BE2C (cell line): ENCODE results near the gene METTL9.
"Not testable (repeated sequence)": the region's sequence is repeated elsewhere in the genome, so short reads cannot be mapped to it uniquely, and the experiment has no call there.

Experiments
- DNase-seq: peaks from one replicate; pipeline ENCODE4 v3.0.0-alpha.2; 2020
- H3K27me3 ChIP-seq: fragments of 250-450 bp; sonication (Bioruptor Pico); 2 replicates; pipeline ENCODE4 v1.5.1; 2020; ENCODE audit warnings: mild to moderate bottlenecking
- H3K36me3 ChIP-seq: fragments of 250-450 bp; sonication (Bioruptor Pico); 2 replicates; pipeline ENCODE4 v1.5.1; 2020; ENCODE audit warnings: mild to moderate bottlenecking
- H3K4me1 ChIP-seq: fragments of 250-450 bp; sonication (Bioruptor Pico); 2 replicates; pipeline ENCODE4 v1.5.1; 2020
- H3K4me3 ChIP-seq: 2 replicates; pipeline ENCODE4 v1.5.1; 2011; ENCODE audit warnings: low read depth, low read length
- H3K9me3 ChIP-seq: fragments of 250-450 bp; sonication (Bioruptor Pico); 2 replicates; pipeline ENCODE4 v1.5.1; 2020
- TF ChIP-seq, protein P1 (sequence below): IDR thresholded peaks from 2 replicates; pipeline ENCODE4 v1.5.1; 2012; ENCODE audit warnings: mild to moderate bottlenecking, low read depth, low read length

Gene METTL9

DNA sequence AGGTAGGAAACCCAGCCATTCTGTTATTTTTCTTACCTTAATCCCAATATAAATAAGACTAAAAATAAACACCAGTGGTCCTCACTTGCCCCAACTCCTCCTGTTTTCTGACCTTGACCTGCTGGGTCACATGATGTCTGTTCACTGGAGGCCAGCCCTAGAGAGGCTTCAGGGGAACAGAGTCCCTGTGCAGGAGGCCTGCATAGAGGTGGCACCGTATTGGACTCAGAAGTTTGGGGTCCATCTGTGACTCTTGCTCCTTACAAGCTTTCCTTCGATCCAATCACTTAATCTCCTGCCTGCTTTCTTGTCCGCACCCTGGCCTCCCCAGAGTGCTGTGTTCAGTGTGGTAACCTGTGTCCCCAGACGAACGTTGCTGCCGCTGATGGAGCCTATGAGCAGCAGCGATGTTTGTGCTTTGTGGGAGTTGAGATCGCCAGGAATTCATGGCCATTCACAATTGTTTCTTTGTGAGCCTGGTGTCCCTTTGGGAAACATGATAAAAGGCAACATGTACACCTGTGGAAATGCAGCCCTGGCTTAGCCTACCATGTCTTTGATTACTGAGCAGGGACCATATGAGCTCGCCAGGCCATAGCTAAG, 48.3 kb downstream of the METTL9 start:
- no peaks in the 10 kb centered on the region; the same call in none of the 2 replicates for H3K36me3 ChIP-seq
- DNase-seq, result no peak
- no peaks in the 10 kb centered on the region for H3K9me3 ChIP-seq
- no peaks in the 10 kb centered on the region for H3K27me3 ChIP-seq
- TF ChIP-seq, protein P1, sequence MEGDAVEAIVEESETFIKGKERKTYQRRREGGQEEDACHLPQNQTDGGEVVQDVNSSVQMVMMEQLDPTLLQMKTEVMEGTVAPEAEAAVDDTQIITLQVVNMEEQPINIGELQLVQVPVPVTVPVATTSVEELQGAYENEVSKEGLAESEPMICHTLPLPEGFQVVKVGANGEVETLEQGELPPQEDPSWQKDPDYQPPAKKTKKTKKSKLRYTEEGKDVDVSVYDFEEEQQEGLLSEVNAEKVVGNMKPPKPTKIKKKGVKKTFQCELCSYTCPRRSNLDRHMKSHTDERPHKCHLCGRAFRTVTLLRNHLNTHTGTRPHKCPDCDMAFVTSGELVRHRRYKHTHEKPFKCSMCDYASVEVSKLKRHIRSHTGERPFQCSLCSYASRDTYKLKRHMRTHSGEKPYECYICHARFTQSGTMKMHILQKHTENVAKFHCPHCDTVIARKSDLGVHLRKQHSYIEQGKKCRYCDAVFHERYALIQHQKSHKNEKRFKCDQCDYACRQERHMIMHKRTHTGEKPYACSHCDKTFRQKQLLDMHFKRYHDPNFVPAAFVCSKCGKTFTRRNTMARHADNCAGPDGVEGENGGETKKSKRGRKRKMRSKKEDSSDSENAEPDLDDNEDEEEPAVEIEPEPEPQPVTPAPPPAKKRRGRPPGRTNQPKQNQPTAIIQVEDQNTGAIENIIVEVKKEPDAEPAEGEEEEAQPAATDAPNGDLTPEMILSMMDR, result no peak
- no peak overlapping the region for H3K4me3 ChIP-seq
- no peaks in the 10 kb centered on the region for H3K4me1 ChIP-seq

DNA sequence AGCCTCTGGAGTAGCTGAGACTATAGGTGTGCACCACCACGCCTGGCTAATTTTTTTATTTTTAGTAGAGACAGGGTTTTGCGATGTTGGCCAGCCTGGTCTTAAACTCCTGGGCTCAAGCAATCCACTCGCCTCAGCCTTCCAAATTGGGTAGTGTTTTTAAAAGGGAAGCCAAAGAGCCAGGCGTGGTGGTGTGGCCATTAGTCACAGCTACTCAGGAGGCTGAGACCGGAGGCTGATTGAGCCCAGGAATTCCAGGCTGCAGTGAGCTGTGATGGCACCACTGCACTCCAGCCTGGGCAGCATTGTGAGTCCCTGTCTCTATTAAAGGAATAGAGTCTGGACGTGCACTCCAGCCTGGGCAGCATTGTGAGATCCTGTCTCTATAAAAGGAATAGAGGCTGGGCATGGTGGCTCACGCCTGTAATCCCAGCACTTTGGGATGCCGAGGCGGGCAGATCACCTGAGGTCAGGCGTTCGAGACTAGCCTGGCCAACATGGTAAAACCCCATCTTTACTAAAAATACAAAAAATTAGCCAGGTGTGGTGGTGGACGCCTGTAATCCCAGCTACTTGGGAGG, 50.5 kb downstream of the METTL9 start:
- H3K4me1 ChIP-seq, H3K27me3 ChIP-seq, H3K9me3 ChIP-seq, H3K4me3 ChIP-seq, DNase-seq, H3K36me3 ChIP-seq: not testable (repeated sequence)

DNA sequence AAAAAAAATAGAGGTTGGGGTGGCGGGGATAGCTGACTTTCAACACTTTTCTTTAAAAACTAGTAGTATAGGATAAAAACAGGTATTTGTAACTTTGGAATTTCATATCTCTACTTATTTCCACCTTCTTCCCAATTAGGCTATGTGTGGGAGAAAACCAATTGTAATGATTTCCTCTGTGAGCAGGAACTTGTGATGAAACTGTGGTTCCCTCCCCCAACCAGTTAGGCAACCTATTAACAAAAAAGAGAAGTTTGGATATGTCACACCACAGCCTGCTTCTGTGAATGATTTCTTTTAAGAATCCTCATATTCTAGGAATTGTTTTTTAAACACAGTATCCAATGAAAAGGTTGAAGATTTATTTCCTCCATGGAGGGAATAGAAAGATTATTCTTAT, 51.1 kb downstream of the METTL9 start:
- H3K9me3 ChIP-seq, result no peaks in the 10 kb centered on the region
- no peak overlapping the region for H3K4me3 ChIP-seq
- TF ChIP-seq, protein P1, result no peak
- H3K36me3 ChIP-seq, result peaks cover 3% of the 10 kb centered on the region
- DNase-seq, result no peak
- H3K4me1 ChIP-seq, result no peaks in the 10 kb centered on the region
- H3K27me3 ChIP-seq, result no peaks in the 10 kb centered on the region

DNA sequence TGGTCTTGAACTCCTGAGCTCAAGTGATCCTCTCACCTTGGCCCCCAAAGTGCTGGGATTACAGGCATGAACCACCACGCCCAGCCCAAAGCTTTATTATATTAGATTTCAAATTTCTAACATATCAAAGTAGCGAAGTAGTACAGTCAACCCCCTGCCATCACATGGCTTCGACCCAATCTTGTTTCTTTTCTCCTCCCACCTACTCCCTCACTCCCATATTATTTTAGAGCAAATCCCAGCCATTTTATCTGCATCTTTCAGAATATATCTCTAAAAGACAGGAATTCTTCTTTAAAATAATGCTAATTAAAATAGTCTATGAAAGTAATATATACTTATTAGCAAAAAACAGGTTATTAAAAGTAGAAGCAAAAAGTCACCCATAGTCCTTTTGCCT, 52.1 kb downstream of the METTL9 start:
- Histone ChIP-seq H3K36me3 (peaks cover 7% of the 10 kb centered on the region), H3K4me3 (no peak overlapping the region), H3K27me3 (no peaks in the 10 kb centered on the region), H3K4me1 (no peaks in the 10 kb centered on the region; the same call in 1 of the 2 replicates), H3K9me3 (no peaks in the 10 kb centered on the region)
- no peak for DNase-seq
- TF ChIP-seq, protein P1, result no peak

DNA sequence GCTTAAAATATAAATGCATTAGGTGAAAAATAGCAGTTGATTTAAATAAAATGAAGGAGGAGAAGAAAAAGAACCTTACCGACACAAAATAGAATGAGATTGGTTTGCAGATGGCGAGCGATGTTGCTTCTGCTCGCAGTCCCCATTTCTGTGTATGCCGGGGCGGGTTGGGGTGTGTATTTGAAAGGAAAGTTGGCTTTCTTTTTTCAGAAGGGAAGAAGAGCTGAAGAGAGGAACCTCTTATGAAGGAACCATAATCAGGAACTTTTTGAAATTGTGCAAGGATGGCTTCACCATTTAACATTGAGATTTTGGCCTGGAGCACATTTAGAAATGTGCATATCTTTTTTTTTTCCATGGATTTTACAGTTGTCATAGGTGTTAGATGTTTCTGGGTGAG, 53.1 kb downstream of the METTL9 start, which contains the start of gene IGSF6:
IGSF6 (minus strand) TSS at position 156 of the 400 bp plus-strand sequence; CDS start at position 146, 10 bp downstream.
- TF ChIP-seq, protein P1, result no peak
- DNase-seq, result no peak
- Histone ChIP-seq H3K4me1 (no peaks in the 10 kb centered on the region; the same call in 1 of the 2 replicates), H3K9me3 (no peaks in the 10 kb centered on the region), H3K4me3 (no peak within 1 kb of the TSS), H3K36me3 (peaks cover 8% of the 10 kb centered on the region), H3K27me3 (no peaks in the 10 kb centered on the region)

DNA sequence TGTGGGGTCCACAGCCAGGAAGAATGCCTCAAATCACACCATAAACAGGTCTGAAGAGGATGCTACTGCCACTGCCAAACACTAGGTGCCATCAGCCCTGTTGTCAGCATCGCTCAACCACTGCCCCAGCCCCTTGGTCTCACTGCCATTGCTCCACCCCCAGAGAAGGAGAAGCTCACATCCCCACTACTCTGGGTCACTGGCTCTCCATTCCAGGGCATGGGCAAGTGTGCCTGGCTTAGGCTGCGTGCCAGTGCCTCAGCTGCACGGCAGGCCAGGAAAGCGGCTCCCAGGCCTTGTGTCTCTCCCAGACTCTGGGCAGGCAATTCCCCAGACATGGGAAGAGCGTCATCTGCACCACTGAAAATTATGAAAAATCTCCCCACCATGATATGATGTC, 54.2 kb downstream of the METTL9 start:
- TF ChIP-seq, protein P1, result no peak
- no peaks in the 10 kb centered on the region for H3K27me3 ChIP-seq
- no peak overlapping the region for H3K4me3 ChIP-seq
- H3K36me3 ChIP-seq, result peaks cover 8% of the 10 kb centered on the region
- no peaks in the 10 kb centered on the region; the same call in 1 of the 2 replicates for H3K4me1 ChIP-seq
- no peaks in the 10 kb centered on the region for H3K9me3 ChIP-seq
- DNase-seq, result no peak
